HEK293 (cell line): ENCODE data around the gene SEC61A2.
A peak's percentile ranks its signal among the peaks of the same experiment; 100 is the strongest.

Experiments used
- CTCF ChIA-PET: fragments of 350-600 bp; formaldehyde crosslinking; extraction: SDS; loops from one replicate; lab custom pipeline; 2021; ENCODE audit warnings: antibody characterized with exemption; lab: Yijun Ruan, JAX
- POLR2A ChIA-PET: fragments of 300-600 bp; formaldehyde crosslinking; extraction: SDS; loops from one replicate; lab custom pipeline; 2020; ENCODE audit warnings: antibody characterized with exemption, inconsistent platforms; lab: Yijun Ruan, JAX
- H3K27ac ChIP-seq: fragments of 200-500 bp; sonication (Bioruptor generic); 2 replicates; pipeline ENCODE4 v1.5.1; 2014; ENCODE audit warnings: low read depth, low read length, control low read depth, inconsistent platforms; ENCODE audit errors: extremely low read depth
- H3K36me3 ChIP-seq, 2 experiments: fragments of 200-500 bp in 1 of 2; sonication (Bioruptor generic) in 1 of 2; 1 replicate in 1 of 2; 2 replicates in 1 of 2; pipeline ENCODE4 v1.5.1; 2014 to 2017; ENCODE audit warnings: inconsistent platforms in 2 of 2, low read length in 2 of 2; ENCODE audit not compliant: control insufficient read depth in 2 of 2, insufficient read depth in 1 of 2
- H3K4me1 ChIP-seq: fragments of 200-500 bp; sonication (Bioruptor generic); 2 replicates; pipeline ENCODE4 v1.5.1; 2014; ENCODE audit warnings: mild to moderate bottlenecking, low read length, inconsistent platforms; ENCODE audit not compliant: control insufficient read depth, insufficient read depth
- H3K4me3 ChIP-seq: 2 replicates; pipeline ENCODE4 v1.5.1; 2011; ENCODE audit warnings: low read depth, mild to moderate bottlenecking, control low read depth, low read length, moderate library complexity
- H3K9me3 ChIP-seq: fragments of 200-500 bp; sonication (Bioruptor generic); 2 replicates; pipeline ENCODE4 v1.5.1; 2014; ENCODE audit warnings: low read depth, low read length, inconsistent platforms; ENCODE audit not compliant: control insufficient read depth, insufficient read depth
- ATF2 ChIP-seq: fragments of 450-650 bp; formaldehyde crosslinking; IDR thresholded peaks from 2 replicates; pipeline ENCODE4 v1.5.1; 2016; ENCODE audit warnings: missing biosample characterization, missing genetic modification characterization, low read depth
- BCL6B ChIP-seq: fragments of 450-650 bp; formaldehyde crosslinking; IDR thresholded peaks from 2 replicates; pipeline ENCODE4 v1.5.1; 2017; ENCODE audit warnings: missing biosample characterization, missing genetic modification characterization
- FEZF1 ChIP-seq: fragments of 450-650 bp; formaldehyde crosslinking; IDR thresholded peaks from 2 replicates; pipeline ENCODE4 v1.5.1; 2016; ENCODE audit warnings: missing biosample characterization, missing genetic modification characterization
- IKZF3 ChIP-seq: fragments of 450-650 bp; IDR thresholded peaks from 2 replicates; pipeline ENCODE4 v1.5.0; 2018; ENCODE audit warnings: missing biosample characterization, mild to moderate bottlenecking, missing genetic modification characterization, moderate library complexity
- PRDM1 ChIP-seq: fragments of 450-650 bp; formaldehyde crosslinking; IDR thresholded peaks from 2 replicates; pipeline ENCODE4; 2016; ENCODE audit warnings: missing biosample characterization, missing genetic modification characterization
- PRDM6 ChIP-seq: fragments of 450-650 bp; formaldehyde crosslinking; IDR thresholded peaks from 2 replicates; pipeline ENCODE4 v1.5.1; 2017; ENCODE audit warnings: missing biosample characterization, missing genetic modification characterization
- SCRT1 ChIP-seq: fragments of 450-650 bp; formaldehyde crosslinking; IDR thresholded peaks from 2 replicates; pipeline ENCODE4 v1.5.1; 2016; ENCODE audit warnings: missing biosample characterization, missing genetic modification characterization, borderline replicate concordance
- SETDB1 ChIP-seq: IDR thresholded peaks from one replicate; pipeline ENCODE4 v1.6.1; 2017; ENCODE audit warnings: mild to moderate bottlenecking, low read length, moderate library complexity, mixed read lengths; ENCODE audit not compliant: insufficient read length
- ZFP69B ChIP-seq: fragments of 450-650 bp; formaldehyde crosslinking; IDR thresholded peaks from 2 replicates; pipeline ENCODE4 v1.5.1; 2016; ENCODE audit warnings: missing biosample characterization, missing genetic modification characterization
- ZNF121 ChIP-seq: fragments of 450-650 bp; formaldehyde crosslinking; IDR thresholded peaks from 2 replicates; pipeline ENCODE4 v1.5.1; 2016; ENCODE audit warnings: missing biosample characterization, missing genetic modification characterization
- ZNF169 ChIP-seq: fragments of 450-650 bp; formaldehyde crosslinking; IDR thresholded peaks from 2 replicates; pipeline ENCODE4 v1.5.1; 2016; ENCODE audit warnings: missing biosample characterization, missing genetic modification characterization
- ZNF26 ChIP-seq: fragments of 450-650 bp; formaldehyde crosslinking; IDR thresholded peaks from 2 replicates; pipeline ENCODE4 v1.5.1; 2016; ENCODE audit warnings: missing biosample characterization, missing genetic modification characterization
- ZNF362 ChIP-seq: fragments of 450-650 bp; formaldehyde crosslinking; IDR thresholded peaks from 2 replicates; pipeline ENCODE4 v1.5.1; 2016; ENCODE audit warnings: missing biosample characterization, missing genetic modification characterization
- ZNF391 ChIP-seq: fragments of 450-650 bp; formaldehyde crosslinking; IDR thresholded peaks from 2 replicates; pipeline ENCODE4 v1.5.1; 2016; ENCODE audit warnings: low read depth, missing biosample characterization, missing genetic modification characterization, borderline replicate concordance
- ZNF449 ChIP-seq: fragments of 450-650 bp; formaldehyde crosslinking; IDR thresholded peaks from 2 replicates; pipeline ENCODE4 v1.5.1; 2017; ENCODE audit warnings: missing biosample characterization, mild to moderate bottlenecking, missing genetic modification characterization, moderate library complexity
- ZNF473 ChIP-seq: fragments of 450-650 bp; formaldehyde crosslinking; IDR thresholded peaks from 2 replicates; pipeline ENCODE4 v1.5.1; 2017; ENCODE audit warnings: missing biosample characterization, missing genetic modification characterization
- ZNF560 ChIP-seq: fragments of 450-650 bp; formaldehyde crosslinking; IDR thresholded peaks from 2 replicates; pipeline ENCODE4 v1.5.1; 2017; ENCODE audit warnings: missing biosample characterization, missing genetic modification characterization, borderline replicate concordance
- ZNF571 ChIP-seq: fragments of 450-650 bp; formaldehyde crosslinking; IDR thresholded peaks from 2 replicates; pipeline ENCODE4 v1.5.0; 2017; ENCODE audit warnings: missing biosample characterization, missing genetic modification characterization
- ZNF626 ChIP-seq: fragments of 450-650 bp; sonication (Bioruptor Pico); formaldehyde crosslinking; IDR thresholded peaks from 2 replicates; pipeline ENCODE4 v1.5.1; 2018; ENCODE audit warnings: missing biosample characterization, missing genetic modification characterization, inconsistent platforms
- ZNF692 ChIP-seq: fragments of 450-650 bp; formaldehyde crosslinking; IDR thresholded peaks from 2 replicates; pipeline ENCODE4 v1.5.1; 2016; ENCODE audit warnings: missing biosample characterization, missing genetic modification characterization
- ZNF768 ChIP-seq: fragments of 450-650 bp; formaldehyde crosslinking; IDR thresholded peaks from 2 replicates; pipeline ENCODE4 v1.5.1; 2018; ENCODE audit warnings: missing biosample characterization, mild to moderate bottlenecking, missing genetic modification characterization
- ZNF777 ChIP-seq: fragments of 450-650 bp; formaldehyde crosslinking; IDR thresholded peaks from 2 replicates; pipeline ENCODE4 v1.5.1; 2017; ENCODE audit warnings: missing biosample characterization, missing genetic modification characterization, borderline replicate concordance
- ZNF837 ChIP-seq: fragments of 450-650 bp; formaldehyde crosslinking; IDR thresholded peaks from 2 replicates; pipeline ENCODE4 v1.5.1; 2016; ENCODE audit warnings: missing biosample characterization, missing genetic modification characterization
- ZXDB ChIP-seq: fragments of 450-650 bp; formaldehyde crosslinking; IDR thresholded peaks from 2 replicates; pipeline ENCODE4 v1.5.1; 2016; ENCODE audit warnings: missing biosample characterization, missing genetic modification characterization

Gene SEC61A2

GRCh38 chr10:12214093-12214492 is 84.6 kb downstream of the SEC61A2 start:
- Histone ChIP-seq H3K27ac (no peak overlapping the region), H3K36me3 (peaks cover 54 to 67% of the 10 kb centered on the region in 2 experiments), H3K9me3 (no peaks in the 10 kb centered on the region), H3K4me1 (0 out of 2 replicates have a peak, but pooled peaks cover 7% of the 10 kb centered on the region), H3K4me3 (no peak overlapping the region)
- CTCF ChIA-PET = interaction anchor here (0.6 to 4.4 kb wide), 34 partner anchors 9 to 1296 kb away, joined by 3 to 33 read pairs (median 5); partner anchors contain the start of genes CDC123 and NUDT5
- POLR2A ChIA-PET = interaction anchor here (0.9 kb wide), 1 partner anchor 18 kb away, joined by 3 read pairs; the partner anchor contains the start of genes CDC123 and NUDT5
- 0 out of 2 replicates have a peak, but pooled peaks have one; percentile 8 for TF ChIP-seq IKZF3 (tag by site-specific recombination)
- no peak for TF ChIP-seq ZNF837
- no peak for TF ChIP-seq ZXDB (tag by site-specific recombination)
- peak; percentile 88 for TF ChIP-seq FEZF1 (tag by site-specific recombination)
- TF ChIP-seq PRDM6 (tag by site-specific recombination) = peak; percentile 66

GRCh38 chr10:12214763-12215218 is 85.3 kb downstream of the SEC61A2 start:
- peaks cover 54 to 66% of the 10 kb centered on the region in 2 experiments for H3K36me3 ChIP-seq
- no peak overlapping the region for H3K27ac ChIP-seq
- POLR2A ChIA-PET = no interaction called here
- H3K9me3 ChIP-seq = no peaks in the 10 kb centered on the region
- CTCF ChIA-PET = interaction anchor here (0.6 to 4.4 kb wide), 50 partner anchors 10 to 1297 kb away, joined by 3 to 33 read pairs (median 4); partner anchors contain the start of genes CDC123 and NUDT5
- H3K4me3 ChIP-seq = no peak overlapping the region
- 0 out of 2 replicates have a peak, but pooled peaks cover 7% of the 10 kb centered on the region for H3K4me1 ChIP-seq
- no peak for TF ChIP-seq SCRT1 (tag by site-specific recombination)
- TF ChIP-seq ZNF26 (tag by site-specific recombination) = no peak
- peak; percentile 78; the same call in 1 of the 2 replicates for TF ChIP-seq ZNF362
- no peak for TF ChIP-seq ZNF391 (tag by site-specific recombination)
- no peak for TF ChIP-seq ZNF121 (tag by site-specific recombination)
- no peak for TF ChIP-seq ZNF169 (tag by site-specific recombination)
- TF ChIP-seq ZNF626 (tag by site-specific recombination) = no peak
- no peak for TF ChIP-seq SETDB1
- 0 out of 2 replicates have a peak, but pooled peaks have one; percentile 21 for TF ChIP-seq PRDM1 (tag by site-specific recombination)
- no peak for TF ChIP-seq ZNF768 (tag by site-specific recombination)
- no peak for TF ChIP-seq BCL6B (tag by site-specific recombination)
- TF ChIP-seq ZNF692 (tag by site-specific recombination) = no peak
- no peak for TF ChIP-seq ZNF449 (tag by site-specific recombination)
- no peak for TF ChIP-seq ZNF560
- no peak for TF ChIP-seq ATF2 (tag by site-specific recombination)
- TF ChIP-seq ZNF473 (tag by site-specific recombination) = no peak
- TF ChIP-seq ZNF571 (tag by site-specific recombination) = no peak
- no peak for TF ChIP-seq ZNF777 (tag by site-specific recombination)
- TF ChIP-seq ZFP69B = no peak
